Mesangial cell (primary cell): ENCODE data around the gene LGALS4. TPM values are rescaled to one million over a fixed set of nuclear protein-coding genes. Genes with fewer than 3 reads are reported as not detected.

Source experiments
- total RNA-seq: library from RNA; depleted of rRNA; stranded (reverse); fragments of >200 nt; gene quantifications from 2 replicates; pipeline ENCODE4 v1.2.3, GENCODE V29; 2015

Gene LGALS4, protein sequence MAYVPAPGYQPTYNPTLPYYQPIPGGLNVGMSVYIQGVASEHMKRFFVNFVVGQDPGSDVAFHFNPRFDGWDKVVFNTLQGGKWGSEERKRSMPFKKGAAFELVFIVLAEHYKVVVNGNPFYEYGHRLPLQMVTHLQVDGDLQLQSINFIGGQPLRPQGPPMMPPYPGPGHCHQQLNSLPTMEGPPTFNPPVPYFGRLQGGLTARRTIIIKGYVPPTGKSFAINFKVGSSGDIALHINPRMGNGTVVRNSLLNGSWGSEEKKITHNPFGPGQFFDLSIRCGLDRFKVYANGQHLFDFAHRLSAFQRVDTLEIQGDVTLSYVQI
- total RNA-seq = not detected in 2 replicates

DNA sequence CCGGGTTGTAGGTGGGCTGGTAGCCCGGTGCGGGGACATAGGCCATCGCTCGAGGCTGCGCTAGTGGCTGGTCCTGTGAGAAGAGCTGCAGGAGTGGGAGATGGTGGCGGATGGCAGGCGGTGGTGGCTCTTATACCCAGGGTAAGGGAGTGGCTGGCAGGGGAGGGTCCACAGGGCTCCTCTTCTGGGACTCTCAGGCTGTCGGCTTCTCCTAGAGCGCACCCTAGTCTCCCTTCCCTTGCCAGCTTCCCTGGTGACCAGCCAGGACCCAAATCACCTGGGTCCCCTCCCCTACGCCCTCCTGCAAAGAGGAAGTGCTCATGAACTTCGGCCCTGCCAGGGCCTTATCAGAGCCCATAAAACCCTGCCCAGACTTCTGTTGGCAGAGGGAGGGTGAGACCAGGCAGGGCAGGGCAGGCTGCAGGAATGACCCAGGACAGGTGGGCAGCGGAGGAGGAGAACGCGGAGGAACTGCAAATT, at the start of gene LGALS4:
TSS of gene LGALS4 (minus strand) at position 105 of the 480 bp plus-strand sequence. CDS start at position 46, 59 bp downstream.

DNA sequence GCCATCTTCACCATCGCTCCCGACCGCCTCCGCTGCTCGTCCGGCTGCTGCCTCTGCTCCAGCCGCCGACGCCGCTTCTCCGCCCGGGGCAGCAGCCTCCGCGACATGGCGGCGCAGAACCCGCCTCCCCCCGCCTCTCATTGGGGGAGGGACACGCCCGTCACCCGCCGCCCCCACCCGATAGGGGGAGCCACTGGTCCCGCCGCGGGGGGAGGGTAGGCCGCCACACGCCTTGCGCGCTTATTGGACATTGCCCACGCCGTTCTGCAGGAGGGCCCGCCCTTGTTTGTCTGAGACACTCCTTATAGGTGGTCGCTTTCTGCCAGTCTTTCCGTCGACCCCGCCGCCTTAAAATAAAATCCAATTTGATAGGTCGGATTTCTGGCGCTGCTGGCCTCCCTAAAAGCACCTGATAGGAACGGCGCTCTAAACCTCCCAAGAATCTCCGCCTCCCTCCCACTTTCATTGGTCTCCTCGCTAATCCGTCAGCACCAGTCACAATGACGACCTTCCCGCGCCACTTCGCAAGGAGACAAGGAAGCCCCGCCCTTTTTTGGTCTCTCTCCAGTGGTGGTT, 37.2 kb upstream of the LGALS4 start, which contains the start of gene HNRNPL:
TSS of gene HNRNPL (minus strand) at position 127 of the 576 bp plus-strand sequence. CDS start at position 107, 20 bp downstream.

DNA sequence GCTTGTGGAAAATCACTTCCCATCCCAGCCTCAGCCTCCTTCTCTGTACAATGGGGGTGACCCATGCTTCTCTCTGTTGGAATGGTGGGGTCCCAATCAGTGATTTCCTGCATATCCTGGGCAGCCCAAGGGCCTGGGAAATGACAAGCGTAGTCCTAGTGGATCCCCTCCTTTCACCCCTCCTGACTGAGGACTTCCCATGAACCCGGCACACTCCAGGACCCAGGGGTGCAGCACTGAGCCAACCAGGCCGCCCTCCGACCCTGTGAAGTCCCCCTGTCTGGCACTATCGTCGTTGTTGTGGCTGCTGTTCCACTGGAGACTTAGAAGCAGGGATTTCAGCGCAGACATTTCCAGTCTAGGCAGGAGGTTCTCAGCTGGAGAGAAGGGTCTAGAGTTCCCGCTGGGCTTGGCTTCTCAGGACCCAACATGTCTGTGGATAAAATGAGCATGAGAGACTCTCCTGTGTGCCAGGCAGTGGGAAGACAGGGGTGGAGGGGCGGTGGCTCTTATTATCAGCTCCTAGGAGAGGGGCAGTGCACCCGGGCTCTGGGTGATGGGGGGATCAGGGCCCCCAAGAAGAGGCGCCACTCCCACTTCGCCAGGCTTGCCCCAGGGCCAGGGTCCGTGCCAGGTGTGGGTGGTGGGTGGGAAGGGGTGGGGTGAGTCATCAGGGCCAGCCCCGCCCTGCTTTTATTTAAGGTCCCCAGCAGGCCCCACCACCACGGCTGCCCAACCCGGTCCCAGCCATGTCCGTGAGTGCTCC, 24.1 kb downstream of the LGALS4 start, which contains the start of gene LGALS7B:
TSS of gene LGALS7B (plus strand) at position 723 of the 766 bp plus-strand sequence. CDS start at position 750, 27 bp downstream.

DNA sequence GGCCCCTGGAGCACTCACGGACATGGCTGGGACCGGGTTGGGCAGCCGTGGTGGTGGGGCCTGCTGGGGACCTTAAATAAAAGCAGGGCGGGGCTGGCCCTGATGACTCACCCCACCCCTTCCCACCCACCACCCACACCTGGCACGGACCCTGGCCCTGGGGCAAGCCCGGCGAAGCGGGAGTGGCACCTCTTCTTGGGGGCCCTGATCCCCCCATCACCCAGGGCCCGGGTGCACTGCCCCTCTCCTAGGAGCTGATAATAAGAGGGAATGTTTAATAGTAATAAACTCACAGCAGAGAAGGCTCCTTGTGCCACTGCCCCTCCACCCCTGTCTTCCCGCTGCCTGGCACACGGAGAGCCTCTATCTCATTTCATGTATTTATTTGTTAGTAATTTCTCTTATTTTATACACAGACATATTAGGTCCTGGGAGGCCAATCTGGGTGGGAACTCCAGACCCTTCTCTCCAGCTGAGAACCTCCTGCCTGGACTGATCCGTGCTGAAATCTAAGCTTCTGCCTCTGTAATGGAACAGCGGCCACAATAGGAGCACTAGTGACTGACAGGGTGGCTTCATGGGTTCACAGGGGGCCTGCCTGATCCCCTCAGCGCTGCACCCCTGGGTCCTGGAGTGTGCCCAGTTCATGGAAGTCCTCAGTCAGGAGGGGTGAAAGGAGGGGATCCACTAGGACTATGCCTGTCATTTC, 39.1 kb downstream of the LGALS4 start, which contains the start of gene LGALS7:
TSS of gene LGALS7 (minus strand) at position 49 of the 709 bp plus-strand sequence. CDS start at position 24, 25 bp downstream.

Other genes with a start within 250 kb of the LGALS4 start
- gene MAP4K1, start 195.0 kb downstream of the LGALS4 start, total RNA-seq = 0.25 and 0.33 TPM in 2 replicates
- gene EIF3K, start 193.8 kb downstream of the LGALS4 start, total RNA-seq = 474 and 580 TPM in 2 replicates
- gene ACTN4, start 165.3 kb downstream of the LGALS4 start, total RNA-seq = 750 and 874 TPM in 2 replicates
- 0.16 and 4.6 TPM in 2 replicates for gene CAPN12, start 68.5 kb downstream of the LGALS4 start, total RNA-seq
- gene LGALS7, start 39.4 kb downstream of the LGALS4 start, total RNA-seq = not detected in 2 replicates
- gene LGALS7B, start 23.7 kb downstream of the LGALS4 start, total RNA-seq = 3.5 TPM in 1 of 2 replicates, not detected in the other
- gene ECH1, start 18.8 kb upstream of the LGALS4 start, total RNA-seq = 36.8 and 139 TPM in 2 replicates
- 168 and 316 TPM in 2 replicates for gene HNRNPL, start 37.0 kb upstream of the LGALS4 start, total RNA-seq
- 3.1 and 10.0 TPM in 2 replicates for gene RINL, start 65.3 kb upstream of the LGALS4 start, total RNA-seq
- 37.5 and 79.6 TPM in 2 replicates for gene SIRT2, start 86.7 kb upstream of the LGALS4 start, total RNA-seq
- 19.8 and 23.3 TPM in 2 replicates for gene NFKBIB, start 87.0 kb upstream of the LGALS4 start, total RNA-seq
- gene CCER2, start 99.2 kb upstream of the LGALS4 start, total RNA-seq = not detected in 2 replicates
- gene SARS2, start 117.8 kb upstream of the LGALS4 start, total RNA-seq = 40.6 and 49.3 TPM in 2 replicates
- 57.4 and 89.6 TPM in 2 replicates for gene MRPS12, start 118.0 kb upstream of the LGALS4 start, total RNA-seq
- 22.5 and 53.4 TPM in 2 replicates for gene FBXO17, start 162.8 kb upstream of the LGALS4 start, total RNA-seq
- 3.4 and 7.3 TPM in 2 replicates for gene FBXO27, start 219.6 kb upstream of the LGALS4 start, total RNA-seq